Fibroblast of lung (primary cell): ENCODE data around the gene CFAP74.

ENCODE experiments used
- CTCF ChIP-seq, 2 donors: IDR thresholded peaks in 1 of 2; conservative IDR thresholded peaks in 1 of 2; 1 replicate in 1 of 2; 2 replicates in 1 of 2; pipeline ENCODE4 v1.5.1; 2011 to 2012; ENCODE audit warnings: low read length in 2 of 2, control low read depth in 1 of 2, inconsistent platforms in 1 of 2, low read depth in 1 of 2, mild to moderate bottlenecking in 1 of 2
- EZH2 ChIP-seq: IDR thresholded peaks from 2 replicates; pipeline ENCODE4 v1.5.1; 2012; ENCODE audit warnings: low read length, control low read depth, mild to moderate bottlenecking; ENCODE audit errors: missing control alignments

DNA sequence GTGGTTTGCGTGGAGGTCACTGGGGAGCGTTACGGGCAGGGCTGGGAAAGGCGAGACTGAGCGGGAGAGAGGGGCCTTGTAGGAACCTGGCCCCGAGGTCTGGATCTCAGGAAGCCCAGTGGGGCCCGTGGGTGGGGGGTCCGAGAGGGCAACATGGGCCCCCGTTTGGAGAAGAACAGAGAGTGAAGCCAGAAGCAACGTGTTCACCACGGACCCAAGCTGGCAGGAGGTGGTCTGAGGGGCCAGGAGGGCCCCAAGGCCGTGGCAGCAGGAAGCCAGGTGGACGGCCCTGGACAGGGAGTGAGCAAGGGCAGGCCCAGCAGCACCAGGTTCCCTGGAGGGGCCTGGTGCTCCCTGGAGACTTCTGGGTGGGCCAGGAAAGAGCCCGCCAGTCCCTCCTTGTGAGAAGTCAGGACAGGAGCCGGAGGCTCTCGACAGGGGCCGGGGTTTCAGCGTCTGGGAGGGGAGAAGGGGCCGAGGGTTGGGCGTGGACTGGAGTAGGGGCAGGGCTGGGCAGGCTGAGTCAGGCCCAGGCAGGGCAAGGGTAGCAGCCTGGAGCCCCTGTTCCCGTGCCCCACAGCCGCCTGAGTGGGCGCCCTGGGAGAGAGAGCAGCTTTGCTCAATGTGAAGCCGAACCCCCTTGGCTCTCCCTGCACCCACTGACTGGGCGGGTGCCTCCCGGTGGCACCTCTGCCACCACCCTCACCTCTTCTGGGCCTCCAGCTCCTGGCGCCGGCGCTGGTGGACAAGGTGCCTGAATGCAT, 33.5 kb downstream of the CFAP74 start:
- TF ChIP-seq EZH2: no peak
- TF ChIP-seq CTCF (conservative IDR thresholded peaks at IDR 0.05 in 1 of 2, IDR thresholded peaks at IDR 0.05 in 1 of 2; ENCODE audit: low read depth in 1 of 2, low read length in 2 of 2): no peak
